Calu3 (cell line): ENCODE results near the gene CMIP. TPM values are rescaled to one million over a fixed set of nuclear protein-coding genes. Genes with fewer than 3 reads are reported as not detected.

Experiments
- BruUV-seq: library from RNA; stranded (reverse); fragments of 400-500 nt; replicated peaks from 2 replicates; lab custom pipeline; 2021; lab: Mats Ljungman, UMichigan
- CTCF ChIA-PET: fragments of 300-600 bp; sonication (Branson Sonifier 250); formaldehyde crosslinking; loops from one replicate; lab custom pipeline; 2022; ENCODE audit warnings: antibody characterized with exemption; lab: Charles Lee
- DNase-seq: peaks from one replicate; pipeline ENCODE4 v3.0.0; 2022
- H3K27ac Mint-ChIP-seq: one replicate; pipeline ENCODE4 v1.8.0; 2022; ENCODE audit warnings: mixed read lengths; ENCODE audit not compliant: unreplicated experiment
- H3K27me3 Mint-ChIP-seq: one replicate; pipeline ENCODE4 v1.8.0; 2022; ENCODE audit warnings: mixed read lengths; ENCODE audit not compliant: unreplicated experiment
- H3K36me3 Mint-ChIP-seq: one replicate; pipeline ENCODE4 v1.8.0; 2022; ENCODE audit warnings: mild to moderate bottlenecking, moderate library complexity, mixed read lengths; ENCODE audit not compliant: insufficient read depth, unreplicated experiment
- H3K4me1 Mint-ChIP-seq: one replicate; pipeline ENCODE4 v1.8.0; 2022; ENCODE audit warnings: mild to moderate bottlenecking, low read depth, mixed read lengths; ENCODE audit not compliant: unreplicated experiment
- H3K4me3 Mint-ChIP-seq: one replicate; pipeline ENCODE4 v1.8.0; 2022; ENCODE audit warnings: mild to moderate bottlenecking, low read depth, moderate library complexity, mixed read lengths; ENCODE audit not compliant: unreplicated experiment
- H3K9me3 Mint-ChIP-seq: one replicate; pipeline ENCODE4 v1.8.0; 2022; ENCODE audit warnings: low read depth, mixed read lengths; ENCODE audit not compliant: unreplicated experiment
- intact Hi-C: fragments of 100-400 bp; cut with micrococcal nuclease; formaldehyde crosslinking; loops from one replicate; pipeline ENCODE4 v1.10.0; 2022; ENCODE audit not compliant: unreplicated experiment
- total RNA-seq: library from RNA; stranded (reverse); gene quantifications from 2 replicates; pipeline ENCODE4 v1.2.3, GENCODE V29; 2022
- TF ChIP-seq, protein P1 (sequence below): fragments of 200-600 bp; IDR thresholded peaks from one replicate; pipeline ENCODE4 v1.8.0; 2022; ENCODE audit warnings: antibody characterized with exemption; ENCODE audit not compliant: unreplicated experiment

CMIP gene
- total RNA-seq, 1 experiment from 2014 or later: 82.7 TPM

DNA sequence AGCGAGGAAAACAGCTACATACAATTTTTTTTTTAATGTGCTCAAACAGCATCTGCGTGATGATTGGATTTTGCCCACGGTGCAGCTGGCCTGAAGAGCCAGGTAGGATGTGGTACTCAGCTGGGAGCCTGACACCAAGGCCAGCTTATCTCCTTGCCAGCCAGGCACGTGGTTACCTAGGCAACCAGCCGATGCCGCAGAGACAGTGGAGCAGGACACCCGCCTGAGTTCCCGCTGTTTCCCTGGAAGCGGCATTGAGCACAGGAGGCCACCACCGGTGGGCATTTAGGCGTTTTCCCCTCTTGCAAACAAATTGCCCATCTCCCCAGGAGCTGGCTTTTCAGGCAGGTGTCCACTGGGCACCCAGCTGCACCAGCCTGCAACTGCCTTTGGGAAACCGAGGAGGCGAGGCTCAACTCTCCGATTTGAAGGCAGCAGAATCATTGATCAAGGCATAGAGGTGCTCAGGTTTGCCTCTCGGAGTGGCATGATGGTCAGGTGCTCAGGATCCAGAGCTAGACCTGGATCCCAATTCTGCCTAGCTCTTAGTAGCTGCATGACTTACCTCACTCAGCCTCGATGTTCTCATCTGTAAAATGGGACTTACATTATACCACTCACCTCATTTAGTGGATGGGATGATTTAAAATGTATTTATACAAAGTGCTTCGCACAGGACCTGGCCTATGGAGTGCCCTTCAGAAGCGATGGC lies 196.9 kb downstream of the CMIP start:
- DNase-seq: no peak
- intact Hi-C loops: no loop called here
- no TSS peak for BruUV-seq
- Mint-ChIP-seq H3K4me1 (peaks cover 9% of the 10 kb centered on the region), H3K36me3 (peaks cover 15% of the 10 kb centered on the region), H3K4me3 (no peak overlapping the region), H3K9me3 (no peaks in the 10 kb centered on the region), H3K27ac (no peak overlapping the region), H3K27me3 (no peaks in the 10 kb centered on the region)
- TF ChIP-seq, protein P1, sequence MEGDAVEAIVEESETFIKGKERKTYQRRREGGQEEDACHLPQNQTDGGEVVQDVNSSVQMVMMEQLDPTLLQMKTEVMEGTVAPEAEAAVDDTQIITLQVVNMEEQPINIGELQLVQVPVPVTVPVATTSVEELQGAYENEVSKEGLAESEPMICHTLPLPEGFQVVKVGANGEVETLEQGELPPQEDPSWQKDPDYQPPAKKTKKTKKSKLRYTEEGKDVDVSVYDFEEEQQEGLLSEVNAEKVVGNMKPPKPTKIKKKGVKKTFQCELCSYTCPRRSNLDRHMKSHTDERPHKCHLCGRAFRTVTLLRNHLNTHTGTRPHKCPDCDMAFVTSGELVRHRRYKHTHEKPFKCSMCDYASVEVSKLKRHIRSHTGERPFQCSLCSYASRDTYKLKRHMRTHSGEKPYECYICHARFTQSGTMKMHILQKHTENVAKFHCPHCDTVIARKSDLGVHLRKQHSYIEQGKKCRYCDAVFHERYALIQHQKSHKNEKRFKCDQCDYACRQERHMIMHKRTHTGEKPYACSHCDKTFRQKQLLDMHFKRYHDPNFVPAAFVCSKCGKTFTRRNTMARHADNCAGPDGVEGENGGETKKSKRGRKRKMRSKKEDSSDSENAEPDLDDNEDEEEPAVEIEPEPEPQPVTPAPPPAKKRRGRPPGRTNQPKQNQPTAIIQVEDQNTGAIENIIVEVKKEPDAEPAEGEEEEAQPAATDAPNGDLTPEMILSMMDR: no peak
- CTCF ChIA-PET: no interaction called here

DNA sequence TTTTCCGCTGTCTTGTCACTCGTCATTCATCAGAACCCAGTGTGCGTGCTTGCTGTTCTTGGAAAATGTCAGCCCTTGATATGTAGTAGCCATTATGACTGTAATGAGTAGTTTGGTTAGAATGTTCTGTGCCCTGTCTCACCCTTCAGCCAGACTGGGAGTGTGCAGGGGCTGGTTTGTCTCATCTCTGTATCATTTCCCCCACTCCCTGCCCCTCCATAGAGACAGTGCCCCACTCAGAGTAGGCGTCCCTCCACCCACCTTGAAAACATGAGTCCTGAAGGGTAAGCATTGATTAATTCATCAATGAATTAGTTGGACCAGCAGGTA lies 197.5 kb downstream of the CMIP start:
- Mint-ChIP-seq H3K27me3 (no peaks in the 10 kb centered on the region), H3K9me3 (no peaks in the 10 kb centered on the region), H3K27ac (no peak overlapping the region), H3K36me3 (peaks cover 13% of the 10 kb centered on the region), H3K4me3 (no peak overlapping the region), H3K4me1 (peaks cover 9% of the 10 kb centered on the region)
- no TSS peak for BruUV-seq
- DNase-seq: no peak
- TF ChIP-seq, protein P1: no peak
- CTCF ChIA-PET: no interaction called here
- intact Hi-C loops: no loop called here

DNA sequence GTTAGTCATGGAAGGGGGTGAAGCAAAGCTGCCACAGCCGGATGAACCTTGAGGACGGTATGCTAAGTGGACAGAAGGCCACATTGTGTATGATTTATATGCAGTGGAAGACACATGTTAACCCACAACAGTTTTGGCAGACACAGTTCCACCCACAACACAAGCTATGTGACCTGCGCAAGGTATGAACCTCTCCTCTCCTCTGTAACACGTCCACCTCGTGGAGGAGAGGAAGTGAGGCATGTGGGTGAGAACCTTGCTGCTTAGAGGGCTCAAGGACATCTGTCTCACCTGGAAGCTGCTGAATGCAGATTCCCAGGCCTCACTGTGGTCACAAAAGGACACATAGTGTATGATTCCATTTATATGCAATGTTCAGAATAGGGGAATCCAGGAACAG lies 198.3 kb downstream of the CMIP start:
- Mint-ChIP-seq H3K4me3 (no peak overlapping the region), H3K36me3 (peaks cover 13% of the 10 kb centered on the region), H3K27me3 (no peaks in the 10 kb centered on the region), H3K27ac (no peak overlapping the region), H3K4me1 (peaks cover 6% of the 10 kb centered on the region), H3K9me3 (no peaks in the 10 kb centered on the region)
- TF ChIP-seq, protein P1: no peak
- BruUV-seq: no TSS peak
- DNase-seq: no peak
- CTCF ChIA-PET: no interaction called here
- intact Hi-C loops: no loop called here

DNA sequence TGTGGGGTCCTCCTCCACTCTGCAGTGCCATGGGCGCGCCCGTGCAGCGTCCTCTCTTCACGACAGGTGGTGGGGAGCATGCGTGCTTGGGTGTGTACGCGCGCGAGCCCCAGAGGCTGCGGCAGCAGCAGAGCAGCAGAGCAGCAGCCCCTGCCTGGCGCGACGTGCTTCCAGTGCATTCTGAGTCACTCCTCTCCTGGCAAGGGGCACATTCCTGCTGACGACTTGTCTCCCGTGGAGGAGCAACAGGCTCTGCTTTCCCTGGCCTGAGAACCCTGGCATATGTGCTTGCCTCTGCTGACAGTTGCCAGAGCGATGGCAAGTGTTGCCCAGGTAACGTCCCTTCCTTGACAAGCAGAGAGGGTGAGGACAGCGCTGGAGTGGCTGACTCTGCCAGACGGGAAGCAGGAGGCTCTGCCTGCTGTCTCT lies 200.7 kb downstream of the CMIP start:
- TF ChIP-seq, protein P1: no peak
- no peak overlapping the region for H3K27ac Mint-ChIP-seq
- H3K27me3 Mint-ChIP-seq: no peaks in the 10 kb centered on the region
- no peaks in the 10 kb centered on the region for H3K9me3 Mint-ChIP-seq
- no peaks in the 10 kb centered on the region for H3K4me1 Mint-ChIP-seq
- DNase-seq: no peak
- intact Hi-C loops: no loop called here
- CTCF ChIA-PET: no interaction called here
- H3K36me3 Mint-ChIP-seq: peaks cover 4% of the 10 kb centered on the region
- no TSS peak for BruUV-seq
- H3K4me3 Mint-ChIP-seq: no peak overlapping the region
